ENCODE results near the gene RCC1. TPM values are rescaled to one million over a fixed set of nuclear protein-coding genes. Genes with fewer than 3 reads are reported as not detected.
"Not testable (repeated sequence)": the region's sequence is repeated elsewhere in the genome, so short reads cannot be mapped to it uniquely, and the experiment has no call there.

The RCC1 gene
- total RNA-seq, 1 donor = 41.9 TPM

- DNase-seq (ENCODE audit: low read depth) = no peak
- H3K4me3 ChIP-seq (ENCODE audit: low read depth, low read length) = no peak overlapping the region
- TF ChIP-seq CTCF (IDR thresholded peaks at IDR 0.05; ENCODE audit: insufficient read depth, low read depth, low read length) = no peak
These were observed 5.2 kb downstream of the RCC1 start for GRCh38 chr1:28510970-28511440.

GRCh38 chr1:28512058-28512611, 6.3 kb downstream of the RCC1 start:
- no peak for TF ChIP-seq CTCF (IDR thresholded peaks at IDR 0.05; ENCODE audit: insufficient read depth, low read depth, low read length)
- H3K4me3 ChIP-seq (ENCODE audit: low read depth, low read length) = no peak overlapping the region
- no peak for DNase-seq (ENCODE audit: low read depth)

- DNase-seq (ENCODE audit: low read depth); H3K4me3 ChIP-seq (ENCODE audit: low read depth, low read length): not testable (repeated sequence)
These were observed 8.6 kb downstream of the RCC1 start for GRCh38 chr1:28514445-28514933.

GRCh38 chr1:28516518-28516956, 10.7 kb downstream of the RCC1 start:
- TF ChIP-seq CTCF (IDR thresholded peaks at IDR 0.05; ENCODE audit: insufficient read depth, low read depth, low read length) = no peak
- no peak overlapping the region for H3K4me3 ChIP-seq (ENCODE audit: low read depth, low read length)
- no peak for DNase-seq (ENCODE audit: low read depth)

- DNase-seq (ENCODE audit: low read depth) = peak; percentile 60
- TF ChIP-seq CTCF (IDR thresholded peaks at IDR 0.05; ENCODE audit: insufficient read depth, low read depth, low read length) = no peak
These were observed 11.8 kb downstream of the RCC1 start for GRCh38 chr1:28517649-28517999.

GRCh38 chr1:28518000-28518744, 12.3 kb downstream of the RCC1 start:
- H3K4me3 ChIP-seq (ENCODE audit: low read depth, low read length) = peak overlapping the region; percentile 74
- peak; percentile 89 for DNase-seq (ENCODE audit: low read depth)
- TF ChIP-seq CTCF (IDR thresholded peaks at IDR 0.05; ENCODE audit: insufficient read depth, low read depth, low read length) = peak; percentile 96

More at GRCh38 chr1:28517649-28517999, 11.8 kb downstream of the RCC1 start:
- H3K4me3 ChIP-seq (ENCODE audit: low read depth, low read length) = peak overlapping the region; percentile 74

- no peak for TF ChIP-seq CTCF (IDR thresholded peaks at IDR 0.05; ENCODE audit: insufficient read depth, low read depth, low read length)
- H3K4me3 ChIP-seq (ENCODE audit: low read depth, low read length) = peak overlapping the region; percentile 74
- DNase-seq (ENCODE audit: low read depth) = no peak
These were observed 13.0 kb downstream of the RCC1 start for GRCh38 chr1:28518745-28519341.

Measured in fibroblast of villous mesenchyme (primary cell).